Tibial nerve (tissue), 4 donors: ENCODE measurements around the gene MEIS1.

Experiments
- EP300 ChIP-seq, 2 donors: sonication (generic); formaldehyde crosslinking; IDR thresholded peaks; one replicate each; pipeline ENCODE4 v1.6.1; 2017; ENCODE audit warnings: antibody characterized with exemption in 2 of 2, mild to moderate bottlenecking in 1 of 2
- POLR2A ChIP-seq, 2 donors: fragments of 450-650 bp; IDR thresholded peaks; one replicate each; pipeline ENCODE4 v1.6.1; 2017; ENCODE audit warnings: antibody characterized with exemption in 2 of 2, mild to moderate bottlenecking in 2 of 2, moderate library complexity in 2 of 2
- TF ChIP-seq, protein P1 (sequence below), 5 experiments: fragments of 200-600 bp in 3 of 5; fragments of 450-650 bp in 2 of 5; sonication (generic) in 3 of 5; IDR thresholded peaks; one replicate each; pipeline ENCODE4 v1.5.1; 2016 to 2019; ENCODE audit warnings: antibody characterized with exemption in 5 of 5, mild to moderate bottlenecking in 3 of 5, moderate library complexity in 2 of 5

DNA sequence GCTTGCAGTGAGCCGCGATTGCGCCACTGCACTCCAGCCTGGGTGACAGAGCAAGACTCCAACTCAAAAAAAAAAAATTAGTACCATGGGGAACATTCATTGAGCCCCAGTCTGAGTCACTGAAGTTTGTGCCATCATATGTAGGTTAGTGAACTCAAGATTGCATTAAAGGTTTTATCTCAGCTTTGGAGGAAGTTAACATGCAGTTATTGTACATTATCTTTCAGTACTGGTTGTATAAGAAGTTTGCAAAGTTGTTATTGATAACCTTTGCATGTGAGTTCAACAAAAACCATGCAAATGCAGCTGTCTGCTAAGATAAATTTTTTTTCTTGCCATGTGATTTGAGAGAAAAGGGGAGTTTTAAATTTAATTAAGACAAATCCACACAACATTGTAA, 95.7 kb downstream of the MEIS1 start:
- TF ChIP-seq, protein P1, sequence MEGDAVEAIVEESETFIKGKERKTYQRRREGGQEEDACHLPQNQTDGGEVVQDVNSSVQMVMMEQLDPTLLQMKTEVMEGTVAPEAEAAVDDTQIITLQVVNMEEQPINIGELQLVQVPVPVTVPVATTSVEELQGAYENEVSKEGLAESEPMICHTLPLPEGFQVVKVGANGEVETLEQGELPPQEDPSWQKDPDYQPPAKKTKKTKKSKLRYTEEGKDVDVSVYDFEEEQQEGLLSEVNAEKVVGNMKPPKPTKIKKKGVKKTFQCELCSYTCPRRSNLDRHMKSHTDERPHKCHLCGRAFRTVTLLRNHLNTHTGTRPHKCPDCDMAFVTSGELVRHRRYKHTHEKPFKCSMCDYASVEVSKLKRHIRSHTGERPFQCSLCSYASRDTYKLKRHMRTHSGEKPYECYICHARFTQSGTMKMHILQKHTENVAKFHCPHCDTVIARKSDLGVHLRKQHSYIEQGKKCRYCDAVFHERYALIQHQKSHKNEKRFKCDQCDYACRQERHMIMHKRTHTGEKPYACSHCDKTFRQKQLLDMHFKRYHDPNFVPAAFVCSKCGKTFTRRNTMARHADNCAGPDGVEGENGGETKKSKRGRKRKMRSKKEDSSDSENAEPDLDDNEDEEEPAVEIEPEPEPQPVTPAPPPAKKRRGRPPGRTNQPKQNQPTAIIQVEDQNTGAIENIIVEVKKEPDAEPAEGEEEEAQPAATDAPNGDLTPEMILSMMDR (IDR thresholded peaks at IDR 0.05), result no peak
- TF ChIP-seq POLR2A (IDR thresholded peaks at IDR 0.05), result no peak
- TF ChIP-seq EP300 (IDR thresholded peaks at IDR 0.05), result no peak
